Transverse colon (tissue), 3 donors: ENCODE results near the gene PIP5K1B.

Source experiments
- CTCF ChIP-seq, 5 experiments: fragments of 200-600 bp in 3 of 5; fragments of 450-650 bp in 2 of 5; sonication (generic) in 3 of 5; IDR thresholded peaks; 1 replicate in 2 of 5; 2 replicates in 3 of 5; pipeline ENCODE4 v1.5.1; 2016 to 2017; ENCODE audit warnings: antibody characterized with exemption in 5 of 5, inconsistent platforms in 3 of 5, mild to moderate bottlenecking in 2 of 5, moderate library complexity in 1 of 5
- POLR2A ChIP-seq: fragments of 450-650 bp; IDR thresholded peaks from one replicate; pipeline ENCODE4 v1.6.1; 2016; ENCODE audit warnings: antibody characterized with exemption, mild to moderate bottlenecking, moderate library complexity

- peak in 2 of 5 experiments; percentile 12 to 18 for TF ChIP-seq CTCF (IDR thresholded peaks at IDR 0.05)
- no peak for TF ChIP-seq POLR2A
Observed at GRCh38 chr9:68705531-68706362, 707 bp downstream of the PIP5K1B start.
